ENCODE results near the gene ZNF415.
"Not testable (repeated sequence)": the region's sequence is repeated elsewhere in the genome, so short reads cannot be mapped to it uniquely, and the experiment has no call there.

Gene ZNF415

GRCh38 chr19:53102206-53102755 lies 30.4 kb downstream of the ZNF415 start:
- no peak for DNase-seq

DNA sequence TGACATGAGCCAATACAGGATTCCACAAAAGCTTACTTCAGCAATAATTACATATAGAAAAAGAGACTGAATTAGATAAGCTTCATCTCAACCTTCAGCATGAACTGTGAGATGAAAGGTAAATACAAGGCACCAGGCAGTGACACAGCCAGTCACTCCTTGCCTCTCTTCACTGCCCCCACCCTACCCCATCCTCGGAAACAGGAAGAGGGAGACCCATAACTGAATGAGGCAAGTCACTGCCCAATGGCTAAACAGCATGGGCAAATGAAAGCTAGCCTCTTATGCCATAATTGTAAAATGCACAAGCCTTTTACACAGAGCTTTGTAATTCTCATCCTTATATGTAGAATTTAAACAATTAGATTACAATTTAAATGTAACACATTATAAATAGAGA lies 31.2 kb downstream of the ZNF415 start:
- DNase-seq = no peak

- not testable (repeated sequence) for DNase-seq
Observed at GRCh38 chr19:53098570-53098969, 34.1 kb downstream of the ZNF415 start.

DNA sequence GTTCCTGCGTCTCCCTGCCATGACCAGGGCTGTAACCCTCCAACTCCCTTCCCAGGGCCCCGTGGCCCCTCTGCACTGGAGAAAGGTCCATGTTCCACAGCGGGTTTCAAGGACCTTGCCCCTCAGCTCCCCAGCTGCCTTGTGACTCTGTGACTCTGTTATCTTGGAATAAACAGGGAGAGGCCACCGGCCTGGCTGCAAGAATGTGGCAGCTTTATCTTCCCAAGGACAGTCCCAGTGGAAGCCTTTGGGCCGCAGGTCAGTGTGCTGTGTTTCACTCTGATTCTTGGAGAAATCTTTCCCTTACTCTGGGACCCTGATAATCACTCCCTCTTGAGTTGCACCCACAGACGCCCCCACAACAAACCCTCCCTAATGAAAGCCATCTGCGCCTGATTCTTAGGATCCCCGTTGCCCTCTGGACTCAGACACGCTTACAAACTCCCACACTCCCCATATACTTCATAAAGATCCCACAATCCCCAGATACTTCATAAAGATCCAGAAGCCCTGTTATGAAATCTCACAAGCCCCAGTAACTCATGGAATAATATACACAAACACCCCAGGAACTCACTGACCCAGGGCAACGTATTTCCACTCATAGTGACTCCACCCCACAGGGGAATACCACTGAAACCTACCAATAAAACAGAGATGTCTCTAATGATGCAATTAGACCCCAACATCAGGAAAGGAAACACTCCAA lies 35.6 kb downstream of the ZNF415 start:
- not testable (repeated sequence) for DNase-seq

DNA sequence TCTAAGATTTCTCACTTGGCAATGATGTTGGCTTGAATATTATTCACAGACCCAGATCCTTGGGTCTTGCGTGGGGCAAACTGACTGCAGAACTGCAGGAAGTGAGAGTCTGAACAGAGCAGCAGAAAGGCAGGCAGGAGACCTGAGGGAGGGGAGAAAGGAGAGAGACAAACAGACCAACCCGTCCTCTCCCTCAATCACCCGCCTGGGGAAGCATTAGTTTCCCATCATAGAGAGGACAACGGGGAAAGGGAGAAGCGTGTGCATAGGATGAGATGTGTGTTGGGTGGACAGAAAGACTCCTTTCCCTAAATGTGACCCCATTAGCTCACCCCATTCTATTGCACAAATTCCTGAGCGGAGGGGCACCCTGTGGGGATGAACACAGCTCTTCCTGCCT lies 36.1 kb downstream of the ZNF415 start:
- DNase-seq = not testable (repeated sequence)

DNA sequence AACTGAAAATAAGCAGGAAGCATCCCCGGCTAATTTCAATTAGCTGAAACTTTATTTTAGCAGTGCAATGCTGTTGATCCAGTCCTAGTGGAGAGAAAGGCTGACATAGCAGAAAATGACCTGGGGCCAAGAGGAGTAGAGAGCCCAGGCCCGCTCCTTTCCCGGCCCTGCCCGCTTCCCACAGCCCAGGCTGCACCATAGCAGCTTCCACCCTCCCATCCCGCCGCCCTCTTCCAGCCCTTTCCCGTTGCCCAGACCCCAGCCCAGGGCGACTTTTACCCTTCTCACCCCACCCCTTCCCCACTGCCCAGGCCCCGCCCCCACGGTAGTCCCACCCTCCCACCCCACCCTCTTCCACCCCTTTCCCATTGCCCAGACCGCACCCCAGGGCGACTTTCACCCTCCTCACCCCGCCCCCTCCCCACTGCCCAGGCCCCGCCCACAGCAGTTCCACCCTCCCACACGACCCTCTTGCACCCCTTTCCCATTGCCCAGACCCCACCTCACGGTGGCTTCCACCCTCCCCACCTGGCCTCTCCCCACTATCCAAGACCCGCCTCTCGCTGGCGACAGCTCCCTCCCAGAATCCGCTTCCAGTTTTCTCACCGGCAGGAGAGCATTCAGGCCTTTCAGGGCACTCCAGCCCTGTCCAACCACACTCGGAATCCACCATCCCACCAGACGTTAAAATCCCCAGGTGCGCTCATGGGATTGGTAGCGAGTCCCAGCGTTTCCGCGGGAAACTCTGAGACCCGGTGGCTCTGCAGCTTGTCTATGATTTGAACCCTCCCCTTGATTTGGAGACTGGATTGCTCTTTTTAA lies 37.7 kb downstream of the ZNF415 start:
- DNase-seq = no peak

DNA sequence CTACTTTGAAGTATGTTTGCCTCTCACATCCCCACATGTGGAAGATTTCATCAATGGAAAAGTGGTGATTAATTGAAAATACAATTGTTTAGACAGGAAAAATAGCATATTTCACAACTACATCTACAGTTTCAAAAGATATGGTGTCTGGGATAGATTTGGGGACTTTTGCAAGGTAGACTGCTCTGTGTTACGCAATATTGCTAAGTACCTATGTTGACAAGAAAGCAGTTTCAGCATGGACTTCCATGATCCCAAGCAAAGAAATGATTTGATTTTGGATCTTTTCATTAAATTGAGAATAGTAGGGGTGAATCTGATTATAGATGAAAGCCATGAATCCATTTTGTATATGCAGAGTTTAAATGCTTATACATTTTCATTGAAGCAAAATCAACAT lies 40.0 kb downstream of the ZNF415 start:
- DNase-seq = no peak

- DNase-seq = no peak
Observed at GRCh38 chr19:53091413-53092254, 41.1 kb downstream of the ZNF415 start.

DNA sequence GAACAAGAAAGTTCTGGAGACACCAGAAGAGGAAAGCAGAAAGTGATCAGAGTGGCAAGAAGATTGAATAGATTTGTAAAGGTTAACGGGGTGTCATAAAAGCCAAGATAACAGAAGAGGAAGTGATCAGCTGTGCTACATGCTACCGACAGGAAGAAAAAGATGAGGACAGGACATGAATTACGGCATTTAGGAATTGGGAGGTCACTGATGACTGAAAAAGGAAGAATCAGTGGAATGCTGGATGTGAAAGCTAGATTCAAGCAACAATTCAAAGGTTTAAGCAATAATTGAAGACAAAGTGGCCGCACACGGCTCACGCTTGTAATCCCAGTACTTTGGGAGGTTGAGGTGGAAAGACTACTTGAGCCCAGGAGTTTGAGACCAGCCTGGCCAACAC lies 44.6 kb downstream of the ZNF415 start:
- no peak for DNase-seq

DNA sequence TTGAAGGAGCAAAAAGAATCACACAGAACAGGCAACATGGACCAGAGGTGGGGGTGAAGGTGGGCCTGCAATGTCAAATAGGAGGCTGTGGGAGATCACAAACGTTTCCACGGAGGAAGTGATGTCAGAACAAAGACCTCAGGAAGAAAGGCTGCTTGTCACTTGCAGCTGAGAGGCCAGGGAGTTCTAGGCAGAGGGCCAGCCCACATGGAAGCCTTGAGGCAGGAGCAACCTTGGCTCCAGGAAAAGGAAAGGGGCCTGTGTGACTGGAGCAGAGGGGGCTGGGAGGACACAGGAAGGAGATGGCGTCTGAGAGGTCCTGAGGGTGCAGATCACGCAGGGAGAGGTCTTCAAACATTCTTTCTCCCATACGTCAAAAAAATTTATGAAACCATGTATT lies 45.8 kb downstream of the ZNF415 start:
- no peak for DNase-seq

- DNase-seq = no peak
Observed at GRCh38 chr19:53085496-53085895, 47.2 kb downstream of the ZNF415 start.

DNA sequence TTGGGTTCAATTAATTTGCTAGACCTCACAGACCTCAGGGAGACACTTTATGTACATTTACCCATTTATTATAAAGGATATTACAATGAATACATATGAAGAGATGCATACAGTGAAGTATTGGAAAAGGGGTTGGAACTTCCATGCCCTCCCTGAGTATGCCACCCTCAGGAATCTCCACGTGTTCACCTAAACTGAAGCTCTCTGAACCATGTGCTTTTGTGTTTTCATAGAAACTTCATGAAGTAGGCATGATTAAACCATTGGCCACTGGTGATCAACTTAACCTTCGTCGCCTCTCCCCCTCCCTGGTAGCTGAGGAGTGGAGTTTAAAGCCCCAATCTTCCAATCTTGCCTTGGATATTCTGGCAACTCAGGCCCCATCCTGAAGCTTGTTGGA lies 49.8 kb downstream of the ZNF415 start:
- no peak for DNase-seq

GRCh38 chr19:53079313-53079924 lies 53.3 kb downstream of the ZNF415 start:
- no peak for DNase-seq

- no peak for DNase-seq
Observed at GRCh38 chr19:53078668-53079067, 54.0 kb downstream of the ZNF415 start.

DNA sequence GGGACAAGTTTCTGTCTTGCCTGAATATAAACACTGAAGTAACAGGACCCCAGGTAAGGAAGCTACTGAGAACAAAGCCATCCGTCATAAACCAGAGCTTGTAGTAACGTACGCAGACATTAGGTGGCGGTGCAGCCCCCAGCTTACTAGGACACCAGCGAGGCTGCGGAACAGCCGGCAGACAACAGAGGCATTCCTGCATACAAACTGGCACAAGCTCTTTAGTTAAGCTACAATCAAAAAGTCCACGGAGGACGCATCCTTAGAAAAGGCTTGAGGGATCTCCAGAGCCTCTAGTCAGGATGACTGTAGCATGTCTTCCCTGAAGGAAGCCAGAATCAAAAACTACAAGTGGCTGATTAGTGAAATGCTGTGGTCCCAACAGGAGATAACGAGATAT lies 55.7 kb downstream of the ZNF415 start:
- no peak for DNase-seq

GRCh38 chr19:53068834-53069233 lies 63.9 kb downstream of the ZNF415 start:
- DNase-seq = no peak

- no peak for DNase-seq
Observed at GRCh38 chr19:53068199-53068598, 64.5 kb downstream of the ZNF415 start.

DNA sequence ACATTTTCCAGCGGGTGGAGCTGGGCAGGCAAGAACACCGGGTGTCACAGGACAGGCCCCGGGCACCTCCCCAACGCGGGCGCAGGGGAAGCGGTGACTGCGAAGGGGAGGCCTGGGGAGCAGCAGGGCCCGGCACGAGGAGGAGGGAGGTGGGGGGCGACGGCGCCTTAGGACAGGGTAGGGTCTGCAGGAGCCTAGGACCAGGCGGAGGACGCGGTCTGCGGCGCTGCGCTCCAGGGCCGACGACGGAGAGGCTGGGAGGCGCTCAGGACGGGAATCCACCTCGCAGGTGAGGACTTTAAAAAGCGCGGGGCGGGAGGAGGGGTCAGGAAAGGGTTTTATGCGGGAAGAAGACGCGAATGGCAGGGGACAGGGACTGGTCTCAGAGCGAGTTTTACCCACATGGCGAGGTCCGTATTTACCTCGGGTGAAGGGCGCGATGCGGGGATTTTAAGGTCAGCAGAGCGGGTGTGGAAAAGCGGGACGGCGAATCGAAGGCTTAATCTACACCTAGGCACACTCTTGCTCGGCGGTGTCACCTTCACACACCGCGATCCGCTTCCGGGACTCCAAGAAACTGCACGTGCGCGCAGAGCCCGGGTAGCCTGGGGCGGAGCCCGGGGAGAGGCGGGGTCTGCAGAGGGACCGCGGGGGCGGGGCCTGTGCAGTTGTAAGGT lies 74.7 kb downstream of the ZNF415 start:
- no peak for DNase-seq

Data from T-helper 1 cell (primary cell).